Ovary (tissue), 9 donors: ENCODE data around the gene GATA3. TPM values are rescaled to one million over a fixed set of nuclear protein-coding genes. Genes with fewer than 3 reads are reported as not detected.

Experiments used
- DNase-seq, 5 donors: peaks; one replicate each; pipeline ENCODE4 v3.0.0-alpha.2; 2019 to 2020
- H3K27ac ChIP-seq, 2 donors: fragments of 200-600 bp; one replicate each; pipeline versions ENCODE4 v1.5.1 to v1.8.0; 2019 to 2022
- H3K27me3 ChIP-seq: fragments of 200-600 bp; one replicate; pipeline ENCODE4 v1.8.0; 2022
- H3K36me3 ChIP-seq: fragments of 200-600 bp; sonication (generic); one replicate; pipeline ENCODE4 v1.5.1; 2019
- H3K4me1 ChIP-seq: one replicate; pipeline ENCODE4 v1.8.1; 2013; ENCODE audit warnings: mild to moderate bottlenecking, moderate library complexity; ENCODE audit not compliant: insufficient read depth
- H3K4me3 ChIP-seq: fragments of 200-600 bp; sonication (generic); one replicate; pipeline ENCODE4 v1.5.1; 2017
- H3K9me3 ChIP-seq, 2 donors: fragments of 200-600 bp in 1 of 2; sonication (generic) in 1 of 2; one replicate each; pipeline versions ENCODE4 v1.5.1 to v1.8.1; 2013 to 2019; ENCODE audit warnings: mild to moderate bottlenecking in 1 of 2, moderate library complexity in 1 of 2
- CTCF ChIP-seq, 3 donors: fragments of 450-650 bp in 2 of 3; fragments of 200-600 bp in 1 of 3; IDR thresholded peaks; one replicate each; pipeline versions ENCODE4 v1.5.1 to v1.8.0; 2016 to 2022; ENCODE audit warnings: antibody characterized with exemption in 3 of 3, mild to moderate bottlenecking in 1 of 3
- EP300 ChIP-seq: sonication (generic); formaldehyde crosslinking; IDR thresholded peaks from one replicate; pipeline ENCODE4 v1.6.1; 2017; ENCODE audit warnings: antibody characterized with exemption
- POLR2A ChIP-seq: fragments of 450-650 bp; IDR thresholded peaks from one replicate; pipeline ENCODE4 v1.6.1; 2017; ENCODE audit warnings: antibody characterized with exemption, mild to moderate bottlenecking, moderate library complexity
- WGBS, 3 donors: extraction: QIAGEN DNeasy Blood & Tissue Kit in 1 of 3; methylation state at CpG; one replicate each; pipeline versions ENCODE4 v1.1.5 to v1.1.7; 2013 to 2017; 5-methylcytosine and 5-hydroxymethylcytosine counted together
- intact Hi-C, 4 donors: fragments of 100-400 bp; cut with DNase I; formaldehyde crosslinking; loops; one replicate each; pipeline versions ENCODE4 v1.11.0 to v1.15.1; 2022 to 2023
- polyA plus RNA-seq, 2 donors: library from polyadenylated mRNA; stranded (reverse); fragments of 200-250 nt in 1 of 2; fragments of 350-450 nt in 1 of 2; fragmentation: Illumina TruSeq in 1 of 2; extraction: RNeasy Lipid Tissue Mini Kit (QIAGEN cat#74804) in 1 of 2; gene quantifications; one replicate each; pipeline ENCODE4 v1.2.3, GENCODE V29; 2013 to 2014
- total RNA-seq, 7 donors: library from RNA; depleted of rRNA in 2 of 7; stranded (reverse); fragments of >200 nt in 2 of 7; fragmentation: NEBNext Ultra II Directional in 3 of 7; extraction: Animal tissue kit (Norgen Biotek cat#: 25700) in 3 of 7; gene quantifications; one replicate each; pipeline versions ENCODE4 v1.1.0 to v1.2.4, GENCODE V29; 2016 to 2023
- donor health status: DM: no; HTN: no; CAD: no; lungs with moderate emphysema.
- donor health status: DM: no; HTN: no; CAD: no.
- donor health status: Bipolar disorder and iron deficiency.
- donor health status: DM: yes; HTN: yes; CAD: no.
- donor health status: DM: no; HTN: no; CAD: no.
- donor health status: DM: yes; HTN: yes; CAD: no.

GATA3 gene
- total and polyA plus RNA-seq, 9 donors, result 0.15 to 0.48 (median 0.38) TPM; not detected in 2

- no peak overlapping the region for H3K4me3 ChIP-seq
These were observed 2.4 kb downstream of the GATA3 start for GRCh38 chr10:8056871-8057331.

GRCh38 chr10:8057636-8058273 is 3.3 kb downstream of the GATA3 start:
- no peak overlapping the region for H3K27ac ChIP-seq
- no peaks in the 10 kb centered on the region for H3K9me3 ChIP-seq
- WGBS, 3 donors, result 52 to 61% (median 57%) methylated on average over 15 of the region's 15 CpGs
- TF ChIP-seq EP300, result no peak
- no peak for TF ChIP-seq POLR2A
- no peak for TF ChIP-seq CTCF (IDR thresholded peaks at IDR 0.05)
- DNase-seq, result no peak
- intact Hi-C loops, result no loop called here
- H3K4me1 ChIP-seq, result peaks cover 4% of the 10 kb centered on the region
- no peaks in the 10 kb centered on the region for H3K27me3 ChIP-seq
- no peak overlapping the region for H3K4me3 ChIP-seq
- H3K36me3 ChIP-seq, result no peaks in the 10 kb centered on the region

More at GRCh38 chr10:8056871-8057331, 2.4 kb downstream of the GATA3 start:
- no peaks in the 10 kb centered on the region for H3K36me3 ChIP-seq
- peaks cover 4% of the 10 kb centered on the region for H3K4me1 ChIP-seq
- 80 to 81% (median 81%) methylated on average over 13 of the region's 13 CpGs for WGBS, 3 donors
- intact Hi-C loops, result no loop called here
- TF ChIP-seq EP300, result no peak
- TF ChIP-seq CTCF (IDR thresholded peaks at IDR 0.05), result no peak
- no peak for TF ChIP-seq POLR2A
- H3K27ac ChIP-seq, result no peak overlapping the region
- no peak for DNase-seq
- H3K27me3 ChIP-seq, result no peaks in the 10 kb centered on the region
- H3K9me3 ChIP-seq, result no peaks in the 10 kb centered on the region

GRCh38 chr10:8058274-8059111 is 4.0 kb downstream of the GATA3 start:
- no peak overlapping the region for H3K27ac ChIP-seq
- DNase-seq, result no peak
- H3K4me1 ChIP-seq, result peaks cover 3% of the 10 kb centered on the region
- no peaks in the 10 kb centered on the region for H3K27me3 ChIP-seq
- H3K4me3 ChIP-seq, result no peak overlapping the region
- H3K36me3 ChIP-seq, result no peaks in the 10 kb centered on the region
- intact Hi-C loops, result no loop called here
- H3K9me3 ChIP-seq, result no peaks in the 10 kb centered on the region
- no peak for TF ChIP-seq POLR2A
- no peak for TF ChIP-seq CTCF (IDR thresholded peaks at IDR 0.05)
- TF ChIP-seq EP300, result no peak
- 59 to 71% (median 64%) methylated on average over 45 of the region's 45 CpGs for WGBS, 3 donors

- Histone ChIP-seq H3K27ac (no peak overlapping the region), H3K4me3 (no peak overlapping the region), H3K27me3 (no peaks in the 10 kb centered on the region), H3K4me1 (no peaks in the 10 kb centered on the region), H3K9me3 (no peaks in the 10 kb centered on the region), H3K36me3 (no peaks in the 10 kb centered on the region)
- no peak for DNase-seq
- 66 to 72% (median 68%) methylated on average over 16 of the region's 16 CpGs for WGBS, 3 donors
- intact Hi-C loops, result no loop called here
- no peak for TF ChIP-seq CTCF (IDR thresholded peaks at IDR 0.05)
- no peak for TF ChIP-seq EP300
- TF ChIP-seq POLR2A, result no peak
These were observed 4.9 kb downstream of the GATA3 start for GRCh38 chr10:8059191-8059936.
